NCI-H446 (cell line): ENCODE data around the gene IRF2.
A peak's percentile ranks its signal among the peaks of the same experiment; 100 is the strongest.
"Not testable (repeated sequence)": the region's sequence is repeated elsewhere in the genome, so short reads cannot be mapped to it uniquely, and the experiment has no call there.

Source experiments
- DNase-seq, 2 experiments: peaks; one replicate each; lab custom pipeline; 2025; lab: John Stamatoyannopoulos, UW

IRF2 gene

DNA sequence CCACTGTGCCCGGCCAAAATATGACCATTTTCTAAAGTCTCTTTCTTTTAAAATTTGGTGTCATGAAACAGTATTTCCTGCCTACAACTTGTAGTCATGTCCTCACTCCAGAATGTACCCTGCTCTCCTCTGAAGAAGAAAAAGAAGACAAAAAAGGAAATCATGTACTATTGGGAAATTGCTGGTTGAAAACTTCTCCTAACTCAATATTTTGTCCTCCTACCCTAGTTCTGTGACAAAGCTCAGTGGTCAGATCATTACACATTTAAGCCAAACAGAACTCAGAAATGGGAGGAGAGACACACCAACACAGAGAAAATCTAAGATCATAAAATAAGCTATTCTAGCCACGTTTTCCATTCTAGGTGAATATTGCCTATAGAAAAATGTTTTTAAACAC, 127.7 kb downstream of the IRF2 start:
- no peak for DNase-seq

DNA sequence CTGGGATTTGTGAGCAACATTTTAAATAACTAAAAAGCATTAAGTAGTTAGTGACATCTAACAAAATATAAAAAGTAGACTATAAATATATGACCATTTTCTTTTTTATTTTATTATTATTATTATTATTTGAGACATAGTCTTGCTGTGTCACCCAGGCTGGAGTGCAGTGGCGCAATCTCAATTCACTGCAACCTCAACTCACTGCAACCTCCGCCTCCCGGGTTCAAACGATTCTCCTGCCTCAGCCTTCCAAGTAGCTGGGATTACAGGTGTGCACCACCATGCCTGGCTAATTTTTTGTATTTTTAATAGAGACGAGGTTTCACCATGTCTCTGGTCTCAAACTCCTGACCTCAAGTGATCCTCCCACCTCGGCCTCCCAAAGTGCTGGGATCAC, 128.1 kb downstream of the IRF2 start:
- not testable (repeated sequence) for DNase-seq

DNA sequence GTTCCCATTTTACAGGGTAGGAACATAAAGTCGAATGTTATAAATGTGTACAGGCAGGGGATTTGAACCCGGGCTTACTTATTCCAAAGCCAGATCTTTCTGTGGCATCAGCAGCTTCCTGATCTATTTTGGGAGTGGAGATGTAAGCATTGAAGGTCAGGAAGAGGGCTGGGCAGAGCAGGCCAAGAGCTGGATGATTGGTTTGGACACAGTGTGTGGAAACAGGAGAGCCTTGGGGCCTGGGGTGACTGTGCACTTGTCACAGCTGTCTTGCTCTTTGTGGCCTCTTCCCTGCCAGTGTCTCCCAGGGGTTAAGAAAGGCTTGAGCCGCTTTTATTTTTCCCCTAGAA, 128.8 kb downstream of the IRF2 start:
- no peak for DNase-seq

DNA sequence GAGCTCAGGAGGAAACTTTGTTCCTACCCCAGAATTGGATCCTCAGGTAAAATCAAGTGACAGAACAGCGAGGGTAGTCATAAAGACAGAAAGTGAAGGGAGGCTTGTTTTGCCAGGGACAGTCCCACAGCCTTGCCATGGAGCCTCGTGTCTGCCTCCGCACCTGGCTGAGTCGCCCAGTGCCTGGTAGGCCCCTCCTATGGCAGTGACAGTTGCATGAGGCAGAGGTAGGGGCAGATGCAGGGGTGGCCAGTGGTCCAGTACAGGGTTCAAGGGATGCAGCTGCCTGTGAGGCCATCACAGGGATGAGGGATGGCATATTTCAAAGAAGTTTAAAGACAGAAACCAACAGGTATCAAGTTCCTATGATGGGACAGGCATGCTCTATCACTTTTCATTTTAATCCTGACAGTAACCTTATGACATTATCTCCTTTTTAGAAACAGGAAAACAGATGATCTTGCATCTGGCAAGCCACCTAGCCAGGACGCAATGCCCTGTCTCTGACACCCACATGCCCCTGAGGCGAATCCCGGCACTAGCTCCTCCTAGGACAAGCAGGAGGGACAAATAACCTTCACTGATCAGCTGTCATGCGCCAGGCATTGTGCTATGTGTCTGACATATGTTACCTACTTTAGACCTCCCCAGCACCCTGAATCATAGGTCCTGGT, 129.3 kb downstream of the IRF2 start:
- DNase-seq: no peak

DNA sequence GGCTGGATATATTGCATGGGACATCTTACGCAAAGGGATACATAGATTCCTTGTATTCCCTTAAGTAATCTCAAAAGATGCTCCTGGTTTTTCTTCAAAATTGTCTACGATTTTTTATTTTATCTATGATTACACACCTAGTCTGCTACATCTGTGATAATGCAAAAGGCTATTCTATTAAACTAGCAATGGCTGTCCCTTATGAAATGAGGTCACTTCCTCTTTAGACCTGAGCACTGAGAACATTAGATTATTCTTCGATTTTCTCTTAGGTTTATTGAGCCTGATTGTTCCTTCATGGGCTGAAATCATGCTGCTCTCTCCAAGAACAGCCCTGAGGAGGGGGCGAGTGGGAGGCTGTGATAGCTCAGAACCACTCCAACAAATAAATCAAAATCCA, 129.9 kb downstream of the IRF2 start:
- DNase-seq: no peak

DNA sequence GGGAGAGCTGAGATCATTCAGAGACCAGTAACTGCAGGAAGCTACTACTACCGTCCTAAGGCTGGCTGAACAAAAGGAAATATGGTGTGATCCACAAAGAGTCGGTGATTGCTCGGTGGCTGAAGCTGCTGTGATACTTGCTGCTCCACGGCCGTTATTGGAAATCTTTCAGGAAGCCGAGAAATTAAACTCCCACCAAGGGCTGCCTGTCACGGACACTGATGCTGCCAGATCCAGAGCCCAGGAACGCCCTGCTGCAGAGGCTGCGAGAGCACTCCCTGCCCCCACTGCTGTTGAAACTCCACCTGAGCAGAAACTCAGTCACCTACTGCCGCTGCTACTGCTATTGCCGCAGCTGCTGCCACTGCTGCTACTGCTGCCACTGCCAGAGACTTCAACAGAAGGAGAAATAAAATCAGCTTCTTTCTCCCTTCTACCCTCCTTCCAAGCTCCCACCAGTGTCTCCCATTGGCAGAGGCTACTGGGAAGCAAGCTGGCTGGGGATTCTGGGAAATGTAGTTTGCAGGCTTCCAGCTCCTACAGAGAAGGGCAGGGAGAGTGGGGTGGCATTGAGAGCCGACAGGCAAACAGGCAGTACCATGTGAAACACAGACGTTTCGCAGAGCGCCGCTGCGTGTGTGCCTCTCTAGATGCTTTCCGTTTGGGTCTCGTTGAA, 130.7 kb downstream of the IRF2 start:
- DNase-seq: peak in 1 of 2 experiments; percentile 20

DNA sequence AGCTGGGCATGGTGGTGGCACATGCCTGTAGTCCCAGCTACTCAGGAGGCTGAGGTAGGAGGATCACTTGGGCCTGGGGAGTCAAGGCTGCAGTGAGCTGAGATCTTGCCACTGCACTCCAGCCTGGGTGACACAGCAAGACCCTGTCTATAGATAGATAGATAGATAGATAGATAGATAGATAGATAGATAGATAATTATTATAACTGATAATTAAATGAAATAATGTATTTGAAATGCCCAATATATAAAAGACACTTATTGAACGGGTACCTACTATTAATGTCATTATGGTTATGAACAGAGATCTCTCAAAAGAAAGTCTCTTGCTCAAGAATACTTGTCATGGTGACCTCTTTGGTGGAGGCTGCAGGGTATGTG, 131.5 kb downstream of the IRF2 start:
- DNase-seq: not testable (repeated sequence)

DNA sequence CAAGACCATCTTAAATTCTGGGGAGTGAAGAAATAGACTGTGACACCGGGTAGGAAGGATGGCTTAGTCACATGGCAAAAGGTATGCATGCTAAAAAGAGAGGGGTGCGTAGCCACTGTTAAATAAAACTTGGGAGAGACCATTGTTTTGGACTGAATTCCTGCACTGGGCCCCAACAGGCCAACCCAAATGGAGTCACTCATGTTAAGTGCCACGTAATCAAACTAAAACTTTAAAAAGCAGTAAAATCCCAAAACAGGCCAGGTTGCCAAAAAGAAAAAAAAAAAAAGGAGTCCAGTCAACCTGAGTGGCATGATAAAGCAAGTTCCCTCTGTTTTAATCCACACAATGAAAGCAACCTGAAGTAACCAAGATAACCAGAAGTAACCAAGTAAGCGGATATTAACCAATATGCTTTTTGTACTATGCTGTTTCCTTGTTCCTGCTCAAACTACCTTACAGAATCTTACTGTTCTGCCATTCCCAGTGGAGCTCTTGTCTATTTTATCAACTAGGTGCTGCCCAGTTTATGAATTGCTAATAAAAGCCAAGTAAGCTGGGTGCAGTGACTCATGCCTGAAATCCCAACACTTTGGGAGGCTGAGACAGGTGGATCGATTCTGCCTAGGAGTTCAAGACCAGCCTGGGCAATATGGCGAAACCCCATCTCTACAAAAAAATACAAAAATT, 132.0 kb downstream of the IRF2 start:
- DNase-seq: no peak

DNA sequence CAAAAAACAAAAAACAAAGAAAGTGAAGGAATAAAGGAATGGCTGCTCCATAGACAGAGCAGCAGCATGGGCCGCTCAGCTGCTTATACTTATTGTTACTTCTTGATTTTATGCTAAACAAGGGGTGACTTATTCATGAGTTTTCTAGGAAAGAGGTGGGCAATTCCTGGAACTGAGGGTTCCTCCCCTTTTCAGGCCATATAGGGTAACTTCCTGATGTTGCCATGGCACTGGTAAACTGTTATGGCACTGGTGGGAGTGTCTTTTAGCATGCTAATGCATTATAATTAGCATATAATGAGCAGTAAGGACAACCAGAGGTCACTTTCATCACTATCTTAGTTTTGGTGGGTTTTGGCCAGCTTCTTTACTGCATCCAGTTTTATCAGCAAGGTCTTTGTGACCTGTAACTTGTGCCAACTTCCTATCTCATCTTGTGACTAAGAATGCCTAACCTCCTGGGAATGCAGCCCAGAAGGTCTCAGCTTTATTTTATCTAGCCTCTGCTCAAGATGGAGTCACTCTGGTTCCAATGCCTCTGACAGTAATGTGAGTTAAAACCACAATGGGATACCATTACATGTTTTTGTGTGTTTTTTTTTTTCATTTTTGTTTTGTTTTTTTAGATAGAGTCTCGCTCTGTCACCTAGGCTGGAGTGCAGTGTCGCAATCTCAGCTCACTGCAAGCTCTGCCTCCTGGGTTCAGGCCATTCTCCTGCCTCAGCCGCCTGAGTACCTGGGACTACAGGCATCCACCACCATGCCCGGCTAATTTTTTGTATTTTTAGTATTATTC, 134.8 kb downstream of the IRF2 start:
- not testable (repeated sequence) for DNase-seq

DNA sequence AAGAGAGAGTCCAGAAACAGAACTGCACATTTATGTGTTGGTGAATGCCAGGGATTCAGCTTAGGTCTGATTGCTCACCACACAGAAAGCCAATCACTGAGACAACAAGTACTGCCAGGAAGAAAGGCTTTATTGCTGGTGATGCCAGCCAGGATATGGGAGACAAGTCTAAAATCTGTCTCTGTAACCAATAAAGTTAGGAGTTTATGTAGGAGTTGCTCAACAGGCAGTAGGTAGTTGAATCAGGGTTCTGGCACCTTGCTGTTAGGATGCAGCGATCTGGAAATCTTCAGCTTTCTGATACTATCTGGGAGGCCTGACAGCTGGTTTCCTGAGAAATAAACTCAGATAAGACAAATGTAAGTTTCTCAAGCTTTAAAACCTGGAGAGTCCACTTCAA, 136.4 kb downstream of the IRF2 start:
- DNase-seq: no peak
